Panc1 (cell line): ENCODE measurements around the gene C5AR2. TPM values are rescaled to one million over a fixed set of nuclear protein-coding genes. Genes with fewer than 3 reads are reported as not detected.
"Not testable (repeated sequence)": the region's sequence is repeated elsewhere in the genome, so short reads cannot be mapped to it uniquely, and the experiment has no call there.

Experiments used
- ATAC-seq: fragments of 200-7000 bp; cut with Tn5 transposase; 2 replicates; pipeline ENCODE4 v1.9.1; 2020; ENCODE audit warnings: mild to moderate bottlenecking, moderate library complexity
- BruUV-seq: library from RNA; stranded (reverse); fragments of 400-500 nt; replicated peaks from 2 replicates; lab custom pipeline; 2021; lab: Mats Ljungman, UMichigan
- CTCF ChIA-PET: fragments of 300-600 bp; sonication (Branson Sonifier 250); formaldehyde crosslinking; loops from one replicate; lab custom pipeline; 2022; ENCODE audit warnings: antibody characterized with exemption; lab: Charles Lee
- POLR2A ChIA-PET: fragments of 300-600 bp; sonication (Branson Sonifier 250); formaldehyde crosslinking; loops from one replicate; lab custom pipeline; 2022; ENCODE audit warnings: antibody characterized with exemption; lab: Charles Lee
- DNase-seq: peaks from one replicate; pipeline ENCODE4 v3.0.0-alpha.2; 2010; ENCODE audit warnings: low read depth, low spot score
- H3K27ac ChIP-seq: 2 replicates; pipeline ENCODE4 v1.5.1; 2011; ENCODE audit warnings: mild to moderate bottlenecking, low read length, inconsistent platforms
- H3K27me3 ChIP-seq: fragments of 200-500 bp; sonication (Bioruptor generic); 2 replicates; pipeline ENCODE4 v1.6.0; 2014; ENCODE audit warnings: low read length, inconsistent platforms; ENCODE audit not compliant: control insufficient read depth, insufficient read depth
- H3K36me3 ChIP-seq: fragments of 200-500 bp; sonication (Bioruptor generic); 2 replicates; pipeline ENCODE4 v1.5.1; 2014; ENCODE audit warnings: inconsistent platforms, mild to moderate bottlenecking, low read length, moderate library complexity; ENCODE audit not compliant: control insufficient read depth, insufficient read depth
- H3K4me1 ChIP-seq: 2 replicates; pipeline ENCODE4 v1.5.1; 2011; ENCODE audit warnings: inconsistent platforms, mild to moderate bottlenecking, low read length, moderate library complexity; ENCODE audit not compliant: control insufficient read depth, insufficient read depth
- H3K4me3 ChIP-seq, 2 experiments: 2 replicates each; pipeline ENCODE4 v1.5.1; 2011 to 2012; ENCODE audit warnings: low read depth in 2 of 2, low read length in 2 of 2, mild to moderate bottlenecking in 2 of 2, inconsistent platforms in 1 of 2, moderate library complexity in 1 of 2
- H3K9me3 ChIP-seq: fragments of 200-500 bp; sonication (Bioruptor generic); 2 replicates; pipeline ENCODE4 v1.5.1; 2014; ENCODE audit warnings: low read depth, mild to moderate bottlenecking, inconsistent platforms, low read length, moderate library complexity; ENCODE audit not compliant: control insufficient read depth, insufficient read depth
- POLR2AphosphoS5 ChIP-seq: IDR thresholded peaks from 2 replicates; pipeline ENCODE4 v1.6.1; 2012; ENCODE audit warnings: mild to moderate bottlenecking, low read depth, low read length, moderate library complexity
- in situ Hi-C: cut with HindIII; loops from 2 replicates; pipeline ENCODE4 v1.10.0; 2016; ENCODE audit warnings: low sequenced_read_pairs, low pct_unique_long_range_greater_than_20kb
- intact Hi-C: fragments of 100-400 bp; cut with micrococcal nuclease; formaldehyde crosslinking; loops from one replicate; pipeline ENCODE4 v1.10.0; 2022; ENCODE audit not compliant: unreplicated experiment
- total RNA-seq: library from RNA; stranded (reverse); gene quantifications from one replicate; pipeline ENCODE4 v1.2.1, GENCODE V29; 2021; ENCODE audit not compliant: unreplicated experiment

C5AR2 gene
- total RNA-seq, 1 experiment from 2014 or later, result 0.03 TPM

DNA sequence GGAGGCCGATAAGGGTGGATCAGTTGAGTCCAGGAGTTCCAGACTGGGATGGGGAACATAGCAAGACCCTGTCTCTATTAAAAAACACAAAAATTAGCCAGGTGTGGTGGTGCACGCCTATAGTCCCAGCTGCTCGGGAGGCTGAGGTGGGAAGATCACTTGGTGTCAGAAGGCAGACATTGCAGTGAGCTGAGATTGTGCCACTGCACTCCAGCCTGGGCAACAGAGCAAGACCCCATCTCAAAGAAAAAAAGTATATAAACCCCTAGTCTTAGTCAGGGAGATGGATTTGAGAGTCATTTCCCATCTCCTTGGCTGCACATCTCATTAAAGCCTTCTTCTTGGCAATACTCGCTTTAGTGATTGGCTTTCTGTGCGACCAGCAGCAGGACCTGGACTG lies 51.9 kb downstream of the C5AR2 start:
- POLR2A ChIA-PET, ATAC-seq, intact Hi-C loops, H3K9me3 ChIP-seq, DNase-seq, H3K4me1 ChIP-seq, CTCF ChIA-PET, BruUV-seq, H3K4me3 ChIP-seq, H3K27me3 ChIP-seq, H3K27ac ChIP-seq, in situ Hi-C loops, H3K36me3 ChIP-seq: not testable (repeated sequence)
- peak; percentile 42 for TF ChIP-seq POLR2AphosphoS5

DNA sequence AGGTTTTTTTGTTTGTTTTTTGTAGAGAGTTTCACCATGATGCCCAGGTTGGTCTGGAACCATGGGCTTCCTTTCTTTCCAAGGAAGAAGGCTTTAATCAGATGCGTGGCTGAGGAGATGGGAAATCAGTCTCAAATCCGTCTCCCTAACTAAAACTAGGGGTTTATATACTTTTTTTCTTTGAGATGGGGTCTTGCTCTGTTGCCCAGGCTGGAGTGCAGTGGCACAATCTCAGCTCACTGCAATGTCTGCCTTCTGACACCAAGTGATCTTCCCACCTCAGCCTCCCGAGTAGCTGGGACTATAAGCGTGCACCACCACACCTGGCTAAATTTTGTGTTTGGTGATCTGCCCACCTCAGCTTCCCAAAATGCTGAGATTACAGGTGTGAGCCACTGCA lies 52.6 kb downstream of the C5AR2 start:
- in situ Hi-C loops, CTCF ChIA-PET, POLR2A ChIA-PET, ATAC-seq, DNase-seq, H3K9me3 ChIP-seq, H3K4me3 ChIP-seq, H3K4me1 ChIP-seq, H3K27ac ChIP-seq, H3K27me3 ChIP-seq, intact Hi-C loops, H3K36me3 ChIP-seq, BruUV-seq: not testable (repeated sequence)

DNA sequence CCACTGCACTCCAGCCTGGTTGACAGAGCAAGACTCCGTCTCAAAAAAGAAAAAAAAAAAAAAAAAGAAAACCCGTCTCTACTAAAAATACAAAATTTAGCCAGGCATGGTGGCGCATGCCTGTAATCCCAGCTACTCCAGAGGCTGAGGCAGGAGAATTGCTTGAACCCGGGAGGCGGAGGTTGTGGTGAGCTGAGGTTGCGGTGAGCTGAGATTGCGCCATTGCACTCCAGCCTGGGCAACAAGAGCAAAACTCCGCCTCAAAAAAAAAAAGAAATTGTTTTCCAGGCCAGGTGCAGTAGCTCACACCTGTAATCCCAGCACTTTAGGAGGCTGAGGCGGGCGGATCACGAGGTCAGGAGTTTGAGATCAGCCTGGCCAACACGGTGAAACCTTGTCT lies 54.6 kb downstream of the C5AR2 start:
- CTCF ChIA-PET, result interaction anchor here (0.6 to 0.7 kb wide), 2 partner anchors 9 to 385 kb away, joined by 3 to 6 read pairs; no protein-coding TSS in a partner anchor
- H3K4me1 ChIP-seq, POLR2A ChIA-PET, H3K4me3 ChIP-seq, H3K27me3 ChIP-seq, H3K36me3 ChIP-seq, BruUV-seq, DNase-seq, H3K9me3 ChIP-seq, intact Hi-C loops, H3K27ac ChIP-seq, in situ Hi-C loops, ATAC-seq: not testable (repeated sequence)

DNA sequence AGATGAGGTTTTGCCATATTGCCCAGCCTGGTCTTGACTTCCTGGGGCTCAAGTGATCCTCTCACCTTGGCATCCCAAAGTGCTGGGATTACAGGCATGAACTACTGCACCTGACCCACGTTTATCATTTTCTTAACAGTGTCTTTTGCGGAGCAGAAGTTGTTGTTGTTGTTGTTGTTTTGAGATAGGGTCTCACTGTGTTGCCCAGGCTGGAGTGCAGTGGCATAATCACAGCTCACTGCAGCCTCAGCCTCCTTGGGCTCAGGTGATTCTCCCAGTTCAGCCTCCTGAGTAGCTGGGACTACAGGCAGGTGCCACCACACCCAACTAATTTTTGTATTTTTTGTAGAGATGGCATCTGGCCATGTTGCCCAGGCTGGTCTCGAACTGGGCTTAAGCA lies 55.6 kb downstream of the C5AR2 start:
- H3K27ac ChIP-seq, H3K9me3 ChIP-seq, H3K4me1 ChIP-seq, POLR2A ChIA-PET, in situ Hi-C loops, H3K27me3 ChIP-seq, CTCF ChIA-PET, BruUV-seq, ATAC-seq, H3K4me3 ChIP-seq, H3K36me3 ChIP-seq, DNase-seq, intact Hi-C loops: not testable (repeated sequence)

DNA sequence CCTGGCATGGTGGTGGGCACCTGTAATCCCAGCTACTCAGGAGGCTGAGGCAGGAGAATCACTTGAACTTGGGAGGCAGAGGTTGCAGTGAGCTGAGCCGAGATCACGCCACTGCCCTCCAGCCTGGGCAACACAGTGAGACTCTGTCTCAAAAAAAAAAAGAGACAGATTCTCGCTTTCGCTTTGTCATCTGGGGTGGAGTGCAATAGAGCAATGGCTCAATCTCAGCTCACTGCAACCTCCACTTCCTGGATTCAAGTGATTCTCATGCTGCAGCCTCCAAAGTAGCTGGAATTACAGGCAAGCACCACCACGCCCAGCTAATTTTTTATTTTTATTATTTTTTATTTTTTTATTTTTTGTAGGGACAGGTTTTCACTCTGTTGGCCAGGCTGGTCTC lies 56.7 kb downstream of the C5AR2 start:
- in situ Hi-C loops, DNase-seq, CTCF ChIA-PET, H3K4me3 ChIP-seq, H3K36me3 ChIP-seq, BruUV-seq, ATAC-seq, H3K27me3 ChIP-seq, H3K4me1 ChIP-seq, intact Hi-C loops, H3K9me3 ChIP-seq, H3K27ac ChIP-seq: not testable (repeated sequence)
- POLR2A ChIA-PET, result interaction anchor here (0.7 kb wide), 1 partner anchor 70 kb away, joined by 3 read pairs; no protein-coding TSS in a partner anchor
